K562 (cell line): ENCODE results near the gene MRPL42. TPM values are rescaled to one million over a fixed set of nuclear protein-coding genes. Genes with fewer than 3 reads are reported as not detected.
A peak's percentile ranks its signal among the peaks of the same experiment; 100 is the strongest.

ENCODE experiments used
- ATAC-seq: fragments of 200-7000 bp; cut with Tn5 transposase; 3 replicates; pipeline ENCODE4 v1.9.1; 2020; ENCODE audit warnings: moderate library complexity
- BruUV-seq: library from RNA; stranded (reverse); fragments of 400-500 nt; replicated peaks from 2 replicates; lab custom pipeline; 2021; lab: Mats Ljungman, UMichigan
- CTCF ChIA-PET: fragments of 300-600 bp; formaldehyde crosslinking; extraction: SDS; loops from one replicate; lab custom pipeline; 2021; ENCODE audit warnings: low intra/inter-chr PET ratio; lab: Yijun Ruan, JAX
- POLR2A ChIA-PET: fragments of 300-600, 350-650 bp; sonication (Branson Sonifier 250); formaldehyde crosslinking; extraction: SDS; loops from one replicate; lab custom pipeline; 2021; ENCODE audit warnings: antibody characterized with exemption, inconsistent platforms; lab: Yijun Ruan, JAX
- DNase-seq, 4 experiments: peaks; one replicate each; pipeline versions ENCODE4 v3.0.0 to v3.0.0-alpha.2; 2011 to 2018; ENCODE audit warnings: low spot score in 3 of 4, mixed read lengths in 3 of 4; ENCODE audit errors: extremely low read depth in 1 of 4
- FAIRE-seq: peaks from 2 replicates; lab custom pipeline; 2011; peaks lifted over from hg19 to GRCh38; lab: Jason Lieb, UNC
- H2AFZ ChIP-seq: 2 replicates; pipeline ENCODE4 v1.6.0; 2011; ENCODE audit warnings: low read depth, low read length, control low read depth, inconsistent platforms
- H3K27ac ChIP-seq: fragments of 200-600 bp; 3 replicates; pipeline ENCODE4 v1.8.0; 2011; ENCODE audit warnings: low read depth, mild to moderate bottlenecking, control low read depth, inconsistent platforms, low read length, moderate library complexity, mixed read lengths; ENCODE audit errors: extremely low read depth
- H3K27me3 ChIP-seq, 2 experiments: fragments of 300-600 bp in 1 of 2; 2 replicates in 1 of 2; 3 replicates in 1 of 2; pipeline versions ENCODE4 v1.6.0 to v1.8.0; 2011; ENCODE audit warnings: inconsistent platforms in 2 of 2, low read length in 2 of 2, mild to moderate bottlenecking in 1 of 2, mixed read lengths in 1 of 2, moderate library complexity in 1 of 2; ENCODE audit not compliant: control insufficient read depth in 2 of 2, insufficient read depth in 2 of 2
- H3K36me3 ChIP-seq: fragments of 300-600 bp; 3 replicates; pipeline ENCODE4 v1.8.0; 2011; ENCODE audit warnings: mild to moderate bottlenecking, low read length, inconsistent platforms; ENCODE audit not compliant: control insufficient read depth, insufficient read depth
- H3K4me1 ChIP-seq, 2 experiments: fragments of 200-600 bp in 1 of 2; replicated peaks in 1 of 2; 2 replicates in 1 of 2; 3 replicates in 1 of 2; pipeline versions ENCODE4 v1.5.1 to v1.8.0; 2011; ENCODE audit warnings: inconsistent platforms in 2 of 2, low read length in 2 of 2, mild to moderate bottlenecking in 1 of 2, mixed read lengths in 1 of 2, moderate library complexity in 1 of 2; ENCODE audit not compliant: control insufficient read depth in 2 of 2, insufficient read depth in 2 of 2
- H3K4me2 ChIP-seq: 2 replicates; pipeline ENCODE4 v1.6.1; 2011; ENCODE audit warnings: low read length, control low read depth, inconsistent platforms, mixed read lengths; ENCODE audit not compliant: insufficient read depth
- H3K4me3 ChIP-seq: fragments of 200-600 bp; sonication (generic), shearing (Covaris generic); 2 replicates; pipeline ENCODE4 v1.5.1; 2016; ENCODE audit warnings: control low read depth, inconsistent platforms
- H3K79me2 ChIP-seq: fragments of 200-600 bp; 3 replicates; pipeline ENCODE4 v1.8.0; 2011; ENCODE audit warnings: low read length, inconsistent platforms; ENCODE audit not compliant: control insufficient read depth, insufficient read depth
- H3K9ac ChIP-seq, 2 experiments: 2 replicates each; pipeline versions ENCODE4 v1.6.0 to v1.6.1; 2011; ENCODE audit warnings: low read depth in 2 of 2, low read length in 2 of 2, control low read depth in 1 of 2, inconsistent platforms in 1 of 2, mild to moderate bottlenecking in 1 of 2, mixed read lengths in 1 of 2; ENCODE audit not compliant: insufficient read depth in 1 of 2
- H3K9me1 ChIP-seq: one replicate; pipeline ENCODE4 v1.6.0; 2011; ENCODE audit warnings: inconsistent platforms, mild to moderate bottlenecking, low read length, moderate library complexity; ENCODE audit not compliant: control insufficient read depth, insufficient read depth
- H3K9me3 ChIP-seq: replicated peaks from 2 replicates; pipeline ENCODE4 v1.5.1; 2011; ENCODE audit warnings: low read depth, low read length, inconsistent platforms; ENCODE audit not compliant: control insufficient read depth, insufficient read depth
- H4K20me1 ChIP-seq: replicated peaks from 2 replicates; pipeline ENCODE4 v1.6.1; 2011; ENCODE audit warnings: low read length, inconsistent platforms, mixed read lengths; ENCODE audit not compliant: control insufficient read depth, insufficient read depth
- NFE2 ChIP-seq: IDR thresholded peaks from 2 replicates; pipeline ENCODE4 v1.6.1; 2014; ENCODE audit warnings: antibody characterized with exemption, low read depth
- RCOR1 ChIP-seq, 2 experiments: IDR thresholded peaks; 2 replicates each; pipeline ENCODE4 v1.6.1; 2012; ENCODE audit warnings: low read depth in 2 of 2, low read length in 2 of 2, borderline replicate concordance in 1 of 2, improper control_type of control experiment in 1 of 2
- ZFP1 ChIP-seq: fragments of 450-650 bp; formaldehyde crosslinking; IDR thresholded peaks from 2 replicates; pipeline ENCODE4 v1.4.0; 2020; ENCODE audit warnings: mild to moderate bottlenecking, mixed read lengths
- WGBS: fragments of 100-300 bp; shearing (Covaris generic); methylation state at CpG from one replicate; pipeline ENCODE4 v1.1.6; 2016; ENCODE audit warnings: low coverage, mixed read lengths; ENCODE audit not compliant: insufficient coverage; ENCODE audit errors: missing lambda C conversion rate; 5-methylcytosine and 5-hydroxymethylcytosine counted together
- in situ Hi-C: fragments of 300-500 bp; cut with MboI; formaldehyde crosslinking; loops from 4 replicates; pipeline ENCODE4 v1.15.0; 2018; ENCODE audit warnings: inconsistent platforms, mixed read lengths
- intact Hi-C: fragments of 100-400 bp; cut with micrococcal nuclease; formaldehyde crosslinking; loops from 2 replicates; pipeline ENCODE4 v1.14.2; 2022
- polyA plus RNA-seq, 8 experiments: library from polyadenylated mRNA; depleted of rRNA in 4 of 8; stranded (reverse) in 5 of 8; unstranded in 3 of 8; fragments of >200 nt; fragmentation: Nextera tagmentation in 2 of 8; fragmentation: Illumina TruSeq in 1 of 8; extraction: Ambion mirVana in 2 of 8; extraction: Trizol in 1 of 8; gene quantifications; 2 replicates each; pipeline versions ENCODE4 v1.2.1 to v1.2.3, GENCODE V29; 2011 to 2014; ENCODE audit warnings: inconsistent platforms in 1 of 8, missing spikeins in 1 of 8
- total RNA-seq, 7 experiments: library from RNA; depleted of rRNA in 6 of 7; stranded (reverse); fragments of >200 nt in 6 of 7; fragmentation: Illumina TruSeq in 2 of 7; extraction: Trizol in 2 of 7; gene quantifications; 2 replicates each; pipeline versions ENCODE4 v1.2.1 to v1.2.3, GENCODE V29; 2011 to 2021; ENCODE audit warnings: low replicate concordance in 1 of 7
- TF ChIP-seq, protein P1 (sequence below): fragments of 450-650 bp; IDR thresholded peaks from 2 replicates; pipeline ENCODE4 v1.6.1; 2017; ENCODE audit warnings: mild to moderate bottlenecking, moderate library complexity
- TF ChIP-seq, protein P2 (sequence below): fragments of 450-650 bp; IDR thresholded peaks from 2 replicates; pipeline ENCODE4 v1.6.1; 2016; ENCODE audit warnings: borderline replicate concordance

Gene MRPL42
- total and polyA plus RNA-seq, 9 of the 15 experiments (the other 6 are each of a cell fraction or from before 2014, with no cell fraction given) = 104 to 806 (median 218) TPM

DNA sequence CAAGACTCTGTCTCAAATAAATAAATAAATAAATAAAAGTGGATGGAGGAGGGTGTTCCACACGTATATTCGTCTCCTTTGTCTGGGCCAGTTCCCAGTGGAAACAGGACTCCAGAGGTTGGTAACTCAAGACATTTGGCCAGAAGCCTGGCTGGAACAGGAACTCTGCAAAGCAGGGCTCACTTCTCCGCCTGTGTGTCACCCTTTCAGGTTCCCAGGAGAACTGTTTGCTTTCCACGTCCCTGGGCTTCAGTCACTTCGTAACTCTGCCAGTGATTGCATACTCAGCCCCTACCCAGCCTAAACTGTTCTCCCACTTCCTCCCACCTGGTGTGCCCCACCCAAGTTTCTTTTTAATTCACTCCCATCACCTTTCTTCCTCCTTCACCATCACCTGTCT lies 18.5 kb upstream of the MRPL42 start:
- BruUV-seq = no TSS peak
- DNase-seq (no peak), ATAC-seq (peak; percentile 24; the same call in 2 of the 3 replicates)
- H3K27ac ChIP-seq = no peak overlapping the region
- no peak overlapping the region; a peak in 1 of 4 replicates for H3K9ac ChIP-seq
- CTCF ChIA-PET = no interaction called here
- TF ChIP-seq NFE2 (no peak), RCOR1 (IDR thresholded peaks at IDR 0.05; ENCODE audit: borderline replicate concordance in 1 of 2, low read depth in 2 of 2, low read length in 2 of 2) (no peak), ZFP1 (CRISPR knock-in tag) (no peak)
- TF ChIP-seq, protein P1, sequence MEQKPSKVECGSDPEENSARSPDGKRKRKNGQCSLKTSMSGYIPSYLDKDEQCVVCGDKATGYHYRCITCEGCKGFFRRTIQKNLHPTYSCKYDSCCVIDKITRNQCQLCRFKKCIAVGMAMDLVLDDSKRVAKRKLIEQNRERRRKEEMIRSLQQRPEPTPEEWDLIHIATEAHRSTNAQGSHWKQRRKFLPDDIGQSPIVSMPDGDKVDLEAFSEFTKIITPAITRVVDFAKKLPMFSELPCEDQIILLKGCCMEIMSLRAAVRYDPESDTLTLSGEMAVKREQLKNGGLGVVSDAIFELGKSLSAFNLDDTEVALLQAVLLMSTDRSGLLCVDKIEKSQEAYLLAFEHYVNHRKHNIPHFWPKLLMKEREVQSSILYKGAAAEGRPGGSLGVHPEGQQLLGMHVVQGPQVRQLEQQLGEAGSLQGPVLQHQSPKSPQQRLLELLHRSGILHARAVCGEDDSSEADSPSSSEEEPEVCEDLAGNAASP = no peak
- TF ChIP-seq, protein P2, sequence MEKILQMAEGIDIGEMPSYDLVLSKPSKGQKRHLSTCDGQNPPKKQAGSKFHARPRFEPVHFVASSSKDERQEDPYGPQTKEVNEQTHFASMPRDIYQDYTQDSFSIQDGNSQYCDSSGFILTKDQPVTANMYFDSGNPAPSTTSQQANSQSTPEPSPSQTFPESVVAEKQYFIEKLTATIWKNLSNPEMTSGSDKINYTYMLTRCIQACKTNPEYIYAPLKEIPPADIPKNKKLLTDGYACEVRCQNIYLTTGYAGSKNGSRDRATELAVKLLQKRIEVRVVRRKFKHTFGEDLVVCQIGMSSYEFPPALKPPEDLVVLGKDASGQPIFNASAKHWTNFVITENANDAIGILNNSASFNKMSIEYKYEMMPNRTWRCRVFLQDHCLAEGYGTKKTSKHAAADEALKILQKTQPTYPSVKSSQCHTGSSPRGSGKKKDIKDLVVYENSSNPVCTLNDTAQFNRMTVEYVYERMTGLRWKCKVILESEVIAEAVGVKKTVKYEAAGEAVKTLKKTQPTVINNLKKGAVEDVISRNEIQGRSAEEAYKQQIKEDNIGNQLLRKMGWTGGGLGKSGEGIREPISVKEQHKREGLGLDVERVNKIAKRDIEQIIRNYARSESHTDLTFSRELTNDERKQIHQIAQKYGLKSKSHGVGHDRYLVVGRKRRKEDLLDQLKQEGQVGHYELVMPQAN = no peak
- TF ChIP-seq, all 486 proteins: peak for 0
- no peaks in the 10 kb centered on the region; the same call in 2 of the 3 replicates for H3K79me2 ChIP-seq
- FAIRE-seq = no peak
- POLR2A ChIA-PET = interaction anchor here (0.6 kb wide), 1 partner anchor 61 kb away, joined by 3 read pairs; no protein-coding TSS in a partner anchor
- H4K20me1 ChIP-seq = no peaks in the 10 kb centered on the region
- no peak overlapping the region for H3K4me3 ChIP-seq
- H3K4me2 ChIP-seq = no peak overlapping the region
- no peak overlapping the region for H2AFZ ChIP-seq
- H3K4me1 ChIP-seq = no peaks in the 10 kb centered on the region
- H3K9me3 ChIP-seq = no peaks in the 10 kb centered on the region
- in situ Hi-C loops (no loop called here), intact Hi-C loops (no loop called here)
- 44% methylated on average over 5 of the region's 5 CpGs for WGBS
- no peaks in the 10 kb centered on the region for H3K27me3 ChIP-seq
- no peaks in the 10 kb centered on the region for H3K9me1 ChIP-seq
- H3K36me3 ChIP-seq = no peaks in the 10 kb centered on the region
